NB4 (cell line): Measurements from ENCODE around the gene EIF3I.

Source experiments
- DNase-seq: peaks from one replicate; pipeline ENCODE4 v3.0.0; 2010; ENCODE audit warnings: low read depth
- H3K4me3 ChIP-seq: one replicate; pipeline ENCODE4 v1.5.1; 2011; ENCODE audit warnings: mild to moderate bottlenecking, low read depth, low read length, moderate library complexity
- MYC ChIP-seq: IDR thresholded peaks from 2 replicates; pipeline ENCODE4 v1.6.1; 2011; ENCODE audit warnings: low read depth, low read length
- POLR2A ChIP-seq: IDR thresholded peaks from 2 replicates; pipeline ENCODE4 v1.6.1; 2011; ENCODE audit warnings: mild to moderate bottlenecking; ENCODE audit not compliant: insufficient read length; ENCODE audit errors: extremely low read depth
- TF ChIP-seq, protein P1 (sequence below): IDR thresholded peaks from 2 replicates; pipeline ENCODE4 v1.6.1; 2011; ENCODE audit warnings: low read depth, low read length
- TF ChIP-seq, protein P2 (sequence below): IDR thresholded peaks from one replicate; pipeline ENCODE4 v1.5.1; 2012; ENCODE audit warnings: low read depth, low read length

Gene EIF3I

DNA sequence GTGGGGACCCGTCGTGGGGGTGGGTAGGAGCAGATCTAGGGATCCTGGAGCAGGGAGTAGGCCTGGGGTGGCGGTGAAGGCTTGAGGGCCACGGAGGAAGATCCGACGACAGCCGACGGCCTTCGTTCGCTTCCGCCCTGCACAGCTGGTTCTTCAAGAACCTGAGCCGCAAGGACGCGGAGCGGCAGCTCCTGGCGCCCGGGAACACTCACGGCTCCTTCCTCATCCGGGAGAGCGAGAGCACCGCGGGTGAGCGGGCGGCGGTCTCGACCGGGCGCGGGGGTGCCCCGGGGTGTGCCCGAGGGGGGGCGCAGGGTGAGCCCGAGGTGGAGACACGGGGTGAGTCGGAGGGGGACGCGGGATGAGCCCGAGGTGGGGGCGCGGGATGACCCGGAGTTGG lies 53.2 kb downstream of the EIF3I start:
- no peak for DNase-seq
- TF ChIP-seq, protein P1, sequence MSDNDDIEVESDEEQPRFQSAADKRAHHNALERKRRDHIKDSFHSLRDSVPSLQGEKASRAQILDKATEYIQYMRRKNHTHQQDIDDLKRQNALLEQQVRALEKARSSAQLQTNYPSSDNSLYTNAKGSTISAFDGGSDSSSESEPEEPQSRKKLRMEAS = no peak
- TF ChIP-seq, protein P2, sequence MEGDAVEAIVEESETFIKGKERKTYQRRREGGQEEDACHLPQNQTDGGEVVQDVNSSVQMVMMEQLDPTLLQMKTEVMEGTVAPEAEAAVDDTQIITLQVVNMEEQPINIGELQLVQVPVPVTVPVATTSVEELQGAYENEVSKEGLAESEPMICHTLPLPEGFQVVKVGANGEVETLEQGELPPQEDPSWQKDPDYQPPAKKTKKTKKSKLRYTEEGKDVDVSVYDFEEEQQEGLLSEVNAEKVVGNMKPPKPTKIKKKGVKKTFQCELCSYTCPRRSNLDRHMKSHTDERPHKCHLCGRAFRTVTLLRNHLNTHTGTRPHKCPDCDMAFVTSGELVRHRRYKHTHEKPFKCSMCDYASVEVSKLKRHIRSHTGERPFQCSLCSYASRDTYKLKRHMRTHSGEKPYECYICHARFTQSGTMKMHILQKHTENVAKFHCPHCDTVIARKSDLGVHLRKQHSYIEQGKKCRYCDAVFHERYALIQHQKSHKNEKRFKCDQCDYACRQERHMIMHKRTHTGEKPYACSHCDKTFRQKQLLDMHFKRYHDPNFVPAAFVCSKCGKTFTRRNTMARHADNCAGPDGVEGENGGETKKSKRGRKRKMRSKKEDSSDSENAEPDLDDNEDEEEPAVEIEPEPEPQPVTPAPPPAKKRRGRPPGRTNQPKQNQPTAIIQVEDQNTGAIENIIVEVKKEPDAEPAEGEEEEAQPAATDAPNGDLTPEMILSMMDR = no peak
- H3K4me3 ChIP-seq = no peak overlapping the region

DNA sequence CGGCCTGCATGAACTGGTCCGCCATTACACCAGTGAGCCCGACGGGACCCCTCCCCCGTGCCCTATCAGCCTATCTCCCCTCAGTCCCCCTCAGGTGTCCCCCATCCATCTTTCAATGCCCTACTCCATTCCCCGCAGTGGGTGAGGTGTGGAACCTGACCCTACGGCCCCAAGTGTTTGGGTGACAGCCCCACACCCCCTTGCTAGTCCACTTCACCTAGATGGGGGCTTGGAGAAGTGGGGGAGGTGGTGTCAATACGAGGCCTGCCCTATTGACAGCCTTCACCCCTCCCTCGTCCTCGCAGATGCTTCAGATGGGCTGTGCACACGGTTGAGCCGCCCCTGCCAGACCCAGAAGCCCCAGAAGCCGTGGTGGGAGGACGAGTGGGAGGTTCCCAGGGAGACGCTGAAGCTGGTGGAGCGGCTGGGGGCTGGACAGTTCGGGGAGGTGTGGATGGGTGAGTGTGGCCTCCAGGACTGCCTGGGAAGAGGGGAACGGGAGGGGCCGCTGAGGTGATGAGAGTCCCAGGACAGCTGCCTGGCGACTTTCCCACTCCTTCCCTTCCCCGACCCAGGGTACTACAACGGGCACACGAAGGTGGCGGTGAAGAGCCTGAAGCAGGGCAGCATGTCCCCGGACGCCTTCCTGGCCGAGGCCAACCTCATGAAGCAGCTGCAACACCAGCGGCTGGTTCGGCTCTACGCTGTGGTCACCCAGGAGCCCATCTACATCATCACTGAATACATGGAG lies 54.0 kb downstream of the EIF3I start:
- TF ChIP-seq, protein P1 = no peak
- TF ChIP-seq POLR2A (no peak), MYC (no peak)
- TF ChIP-seq, protein P2 = no peak
- no peak for DNase-seq
- no peak overlapping the region for H3K4me3 ChIP-seq
